HG03460 (cell line): ENCODE results near the gene PCDHB8.
"Not testable (repeated sequence)": the region's sequence is repeated elsewhere in the genome, so short reads cannot be mapped to it uniquely, and the experiment has no call there.

ENCODE experiments used
- ATAC-seq: cut with Tn5 transposase; IDR thresholded peaks from one replicate; pipeline ENCODE4 v1.9.1; 2021; ENCODE audit not compliant: unreplicated experiment

The PCDHB8 gene

GRCh38 chr5:141225421-141225820 is 47.8 kb downstream of the PCDHB8 start:
- ATAC-seq, result not testable (repeated sequence)
